ENCODE results near the gene ENC1. TPM values are rescaled to one million over a fixed set of nuclear protein-coding genes. Genes with fewer than 3 reads are reported as not detected.

Gene ENC1, protein sequence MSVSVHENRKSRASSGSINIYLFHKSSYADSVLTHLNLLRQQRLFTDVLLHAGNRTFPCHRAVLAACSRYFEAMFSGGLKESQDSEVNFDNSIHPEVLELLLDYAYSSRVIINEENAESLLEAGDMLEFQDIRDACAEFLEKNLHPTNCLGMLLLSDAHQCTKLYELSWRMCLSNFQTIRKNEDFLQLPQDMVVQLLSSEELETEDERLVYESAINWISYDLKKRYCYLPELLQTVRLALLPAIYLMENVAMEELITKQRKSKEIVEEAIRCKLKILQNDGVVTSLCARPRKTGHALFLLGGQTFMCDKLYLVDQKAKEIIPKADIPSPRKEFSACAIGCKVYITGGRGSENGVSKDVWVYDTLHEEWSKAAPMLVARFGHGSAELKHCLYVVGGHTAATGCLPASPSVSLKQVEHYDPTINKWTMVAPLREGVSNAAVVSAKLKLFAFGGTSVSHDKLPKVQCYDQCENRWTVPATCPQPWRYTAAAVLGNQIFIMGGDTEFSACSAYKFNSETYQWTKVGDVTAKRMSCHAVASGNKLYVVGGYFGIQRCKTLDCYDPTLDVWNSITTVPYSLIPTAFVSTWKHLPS
- total RNA-seq = 10 to 100 TPM; 13.2 to 54.7 (median 23.4) TPM
- polyA plus RNA-seq = 10 to 100 TPM; 40.4 to 57.2 TPM
- long read RNA-seq, donor 1, full-length matches to known transcripts = 65 of 75 reads
- long read RNA-seq, donor 1, partial matches to known transcripts = 2 of 75 reads
- long read RNA-seq, donor 1, other reads (novel, unspliced or antisense) = 8 of 75 reads
- long read RNA-seq, donor 2, full-length matches to known transcripts = 21 of 48 reads
- long read RNA-seq, donor 2, partial matches to known transcripts = 27 of 48 reads
- long read RNA-seq, donor 2, other reads (novel, unspliced or antisense) = 0 of 48 reads
- long read RNA-seq, donor 3 = 0 reads

DNA sequence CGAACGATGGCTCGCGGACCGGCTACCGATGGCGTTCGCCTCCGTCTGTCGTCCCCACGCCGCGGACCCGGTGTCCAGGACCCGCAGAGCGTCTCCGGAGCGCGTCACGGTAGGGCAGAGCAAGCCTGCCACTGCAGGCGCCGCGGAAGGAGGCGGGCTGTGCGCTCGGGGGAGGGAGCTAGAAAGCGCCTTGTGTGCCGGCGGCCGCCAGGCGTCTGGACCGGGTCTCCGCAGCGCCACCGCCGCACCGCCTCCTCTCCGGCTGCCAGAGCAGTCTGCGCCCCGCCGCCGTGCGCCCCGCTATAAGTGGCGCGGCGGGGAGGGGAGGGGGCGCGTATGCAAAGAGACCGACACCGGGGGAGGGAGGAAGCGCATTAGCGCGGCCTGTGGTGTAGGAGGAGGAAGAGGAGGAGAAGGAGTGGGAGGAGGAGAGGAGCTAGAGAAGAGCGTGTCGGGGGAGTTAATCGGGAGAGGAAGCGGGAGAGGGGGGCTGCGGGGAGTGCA is at the start of gene ENC1:
ENC1 (minus strand) TSS at position 279 of the 504 bp plus-strand sequence. CDS start 4,243 bp downstream, outside the sequence.
- DNase-seq = peak; percentile 73 to 86 (median 83)
- no peaks in the 10 kb centered on the region for H3K36me3 ChIP-seq
- TF ChIP-seq, protein P1, sequence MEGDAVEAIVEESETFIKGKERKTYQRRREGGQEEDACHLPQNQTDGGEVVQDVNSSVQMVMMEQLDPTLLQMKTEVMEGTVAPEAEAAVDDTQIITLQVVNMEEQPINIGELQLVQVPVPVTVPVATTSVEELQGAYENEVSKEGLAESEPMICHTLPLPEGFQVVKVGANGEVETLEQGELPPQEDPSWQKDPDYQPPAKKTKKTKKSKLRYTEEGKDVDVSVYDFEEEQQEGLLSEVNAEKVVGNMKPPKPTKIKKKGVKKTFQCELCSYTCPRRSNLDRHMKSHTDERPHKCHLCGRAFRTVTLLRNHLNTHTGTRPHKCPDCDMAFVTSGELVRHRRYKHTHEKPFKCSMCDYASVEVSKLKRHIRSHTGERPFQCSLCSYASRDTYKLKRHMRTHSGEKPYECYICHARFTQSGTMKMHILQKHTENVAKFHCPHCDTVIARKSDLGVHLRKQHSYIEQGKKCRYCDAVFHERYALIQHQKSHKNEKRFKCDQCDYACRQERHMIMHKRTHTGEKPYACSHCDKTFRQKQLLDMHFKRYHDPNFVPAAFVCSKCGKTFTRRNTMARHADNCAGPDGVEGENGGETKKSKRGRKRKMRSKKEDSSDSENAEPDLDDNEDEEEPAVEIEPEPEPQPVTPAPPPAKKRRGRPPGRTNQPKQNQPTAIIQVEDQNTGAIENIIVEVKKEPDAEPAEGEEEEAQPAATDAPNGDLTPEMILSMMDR (IDR thresholded peaks at IDR 0.05) = peak; percentile 38 to 85 (median 84)
- TF ChIP-seq EP300 (IDR thresholded peaks at IDR 0.05) = no peak
- TF ChIP-seq POLR2A (IDR thresholded peaks at IDR 0.05) = peak; percentile 26
- H3K9me3 ChIP-seq = no peaks in the 10 kb centered on the region
- intact Hi-C loops (cut with DNase I) = loop anchor here (5.0 to 10.0 kb wide), 4 partner anchors 256 to 738 kb away; no protein-coding TSS in a partner anchor
- H3K27me3 ChIP-seq = no peaks in the 10 kb centered on the region
- 1 to 3% (median 1%) methylated on average over 22 to 59 of the region's 59 CpGs for WGBS, 3 donors
- peaks cover 6% of the 10 kb centered on the region for H3K4me1 ChIP-seq (ENCODE audit: insufficient read depth)
- peak within 1 kb of the TSS; percentile 73 for H3K4me3 ChIP-seq
- H3K27ac ChIP-seq = peak within 1 kb of the TSS; percentile 56 to 60

DNA sequence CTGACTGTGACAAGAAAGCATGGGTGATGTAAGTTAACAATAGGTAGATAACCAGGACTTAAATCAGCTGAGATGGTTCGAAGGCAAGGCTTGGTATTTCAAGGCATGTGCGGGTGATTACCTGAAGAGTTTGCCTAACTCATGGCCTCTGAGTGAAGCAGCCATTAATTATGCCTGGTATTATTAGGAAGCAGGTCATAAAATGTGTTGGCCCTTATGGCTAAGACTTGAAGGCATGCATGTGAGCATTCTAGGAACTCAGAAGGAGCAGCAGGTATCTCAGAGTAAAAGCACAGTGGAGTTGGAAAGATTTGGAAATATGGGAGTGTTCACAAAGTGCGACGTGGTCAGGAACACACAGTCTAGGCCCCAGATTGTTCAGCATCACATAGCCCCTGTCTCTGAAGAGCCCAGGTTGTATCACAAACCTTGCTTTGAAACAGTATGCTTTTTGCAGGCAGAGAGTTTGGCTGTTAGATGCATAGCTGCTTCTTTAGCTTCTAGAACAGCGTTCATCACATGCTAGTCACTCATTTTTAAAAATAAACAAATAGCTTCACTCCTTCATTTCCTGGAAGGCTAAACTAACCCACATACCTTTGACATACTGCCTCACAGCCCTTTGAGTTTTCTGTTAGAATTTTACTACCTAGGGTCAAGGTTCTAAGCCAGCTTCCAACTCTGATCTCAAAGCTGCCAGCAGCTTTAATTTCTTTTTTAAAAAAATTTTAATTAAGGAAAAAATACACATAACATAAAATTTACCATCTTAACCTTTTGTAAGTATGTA is 46.6 kb upstream of the ENC1 start:
- no peak for TF ChIP-seq POLR2A (IDR thresholded peaks at IDR 0.05)
- TF ChIP-seq, protein P1 (IDR thresholded peaks at IDR 0.05) = no peak
- no peak for TF ChIP-seq EP300 (IDR thresholded peaks at IDR 0.05)
- Histone ChIP-seq H3K4me1 (ENCODE audit: insufficient read depth) (peaks cover 6% of the 10 kb centered on the region), H3K27ac (no peak overlapping the region), H3K4me3 (no peak overlapping the region), H3K36me3 (no peaks in the 10 kb centered on the region), H3K9me3 (no peaks in the 10 kb centered on the region), H3K27me3 (no peaks in the 10 kb centered on the region)
- intact Hi-C loops (cut with DNase I) = loop anchor here in 1 of 4 donors (10.0 kb wide), 1 partner anchor 228 kb away; no protein-coding TSS in a partner anchor
- no peak for DNase-seq
- 79 to 80% (median 80%) methylated on average over 5 of the region's 5 CpGs for WGBS, 3 donors

DNA sequence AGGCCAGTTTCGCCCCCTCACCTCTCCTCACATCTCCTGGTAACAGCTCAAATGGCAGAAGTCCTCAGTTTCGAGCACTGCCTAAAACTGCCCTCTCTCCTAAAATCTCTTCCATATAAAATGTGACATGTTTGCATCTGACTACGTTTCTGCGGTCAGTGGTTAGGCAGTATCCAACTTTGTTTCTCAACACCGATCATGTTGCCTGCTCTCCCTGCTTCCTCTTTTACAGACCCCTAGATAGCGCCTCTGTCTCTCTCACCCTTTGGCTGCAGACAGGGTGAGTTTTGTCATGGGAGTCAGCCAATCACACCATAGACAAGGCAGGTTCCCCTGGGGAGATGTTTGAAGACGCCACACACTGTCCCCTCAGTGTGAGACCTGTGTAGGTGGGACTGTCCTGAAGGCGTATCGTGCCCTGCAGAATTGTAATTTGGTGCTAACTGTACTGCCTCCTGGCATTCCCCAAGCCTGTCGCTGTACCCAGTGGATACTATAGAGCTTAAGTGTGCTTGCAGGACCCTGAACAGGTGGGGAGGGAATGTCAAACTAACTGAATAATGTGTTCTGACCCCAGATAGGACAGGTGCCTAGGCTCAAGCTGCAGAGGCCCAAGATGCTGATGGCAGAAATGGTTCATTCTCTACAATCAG is 45.6 kb upstream of the ENC1 start:
- TF ChIP-seq, protein P1 (IDR thresholded peaks at IDR 0.05) = no peak
- TF ChIP-seq EP300 (IDR thresholded peaks at IDR 0.05) = no peak
- no peak for TF ChIP-seq POLR2A (IDR thresholded peaks at IDR 0.05)
- peak in 1 of 5 donors; percentile 15 for DNase-seq
- Histone ChIP-seq H3K27me3 (no peaks in the 10 kb centered on the region), H3K27ac (peak overlapping the region; percentile 33 to 81), H3K4me3 (peak overlapping the region; percentile 90), H3K4me1 (ENCODE audit: insufficient read depth) (peaks cover 6% of the 10 kb centered on the region), H3K36me3 (no peaks in the 10 kb centered on the region), H3K9me3 (no peaks in the 10 kb centered on the region)
- 38 to 61% (median 51%) methylated on average over 9 to 10 of the region's 10 CpGs for WGBS, 3 donors
- intact Hi-C loops (cut with DNase I) = loop anchor here in 1 of 4 donors (10.0 kb wide), 1 partner anchor 229 kb away; no protein-coding TSS in a partner anchor

Measured in ovary (tissue), 10 donors.